Activated CD4-positive, CD25-positive, alpha-beta regulatory T cell treated with anti-CD3 and anti-CD28 coated beads, Interleukin-2, amount 50 U/mL, for 16 hours (primary cell): ENCODE measurements around the gene PCDHA5.
"Not testable (repeated sequence)": the region's sequence is repeated elsewhere in the genome, so short reads cannot be mapped to it uniquely, and the experiment has no call there.

ENCODE experiments used
- DNase-seq: peaks from one replicate; pipeline ENCODE4 v3.0.0-alpha.2; 2020; ENCODE audit warnings: low read depth, low spot score

PCDHA5 gene

GRCh38 chr5:140822969-140823368 is 1.6 kb downstream of the PCDHA5 start:
- not testable (repeated sequence) for DNase-seq

GRCh38 chr5:140823475-140823874 is 2.1 kb downstream of the PCDHA5 start:
- no peak for DNase-seq

GRCh38 chr5:140827704-140828361 is 6.4 kb downstream of the PCDHA5 start, which contains the start of gene PCDHA6:
Gene PCDHA6, plus strand, starts transcription at chr5:140827960. Its CDS starts 132 bp downstream, at chr5:140828092.
- no peak for DNase-seq

- DNase-seq = no peak
Observed at GRCh38 chr5:140828362-140828737, 6.9 kb downstream of the PCDHA5 start.

GRCh38 chr5:140829511-140830501 is 8.4 kb downstream of the PCDHA5 start:
- DNase-seq = not testable (repeated sequence)

- no peak for DNase-seq
Observed at GRCh38 chr5:140833993-140834392, 12.6 kb downstream of the PCDHA5 start, which contains the start of gene PCDHA7. Gene PCDHA7, plus strand, starts transcription at chr5:140834269. Its CDS starts 115 bp downstream, at chr5:140834384.

- DNase-seq = not testable (repeated sequence)
Observed at GRCh38 chr5:140834439-140835008, 13.1 kb downstream of the PCDHA5 start.

GRCh38 chr5:140835622-140836510 is 14.5 kb downstream of the PCDHA5 start:
- no peak for DNase-seq

GRCh38 chr5:140840978-140841962 is 19.9 kb downstream of the PCDHA5 start, which contains the start of gene PCDHA8:
Gene PCDHA8, plus strand, starts transcription at chr5:140841187. Its CDS starts 135 bp downstream, at chr5:140841322.
- no peak for DNase-seq

- no peak for DNase-seq
Observed at GRCh38 chr5:140842798-140843733, 21.7 kb downstream of the PCDHA5 start.

GRCh38 chr5:140848139-140849102 is 27.0 kb downstream of the PCDHA5 start, which contains the start of gene PCDHA9:
Gene PCDHA9, plus strand, starts transcription at chr5:140848382. Its CDS starts 114 bp downstream, at chr5:140848496.
- DNase-seq = not testable (repeated sequence)

- not testable (repeated sequence) for DNase-seq
Observed at GRCh38 chr5:140849831-140850634, 28.6 kb downstream of the PCDHA5 start.

- no peak for DNase-seq
Observed at GRCh38 chr5:140855772-140856674, 34.6 kb downstream of the PCDHA5 start, which contains the start of gene PCDHA10. Gene PCDHA10, plus strand, starts transcription at chr5:140855897. Its CDS starts 152 bp downstream, at chr5:140856049.

- DNase-seq = no peak
Observed at GRCh38 chr5:140857177-140857986, 36.0 kb downstream of the PCDHA5 start.

- no peak for DNase-seq
Observed at GRCh38 chr5:140857987-140858240, 36.5 kb downstream of the PCDHA5 start.
